Neural cell (in vitro differentiated cells): ENCODE measurements around the gene QKI. TPM values are rescaled to one million over a fixed set of nuclear protein-coding genes. Genes with fewer than 3 reads are reported as not detected.

ENCODE experiments used
- H2AFZ ChIP-seq: fragments of 200-600, 300-800 bp; sonication (generic), shearing (Covaris generic); 2 replicates; pipeline ENCODE4 v1.6.0; 2014; ENCODE audit warnings: low read depth, mild to moderate bottlenecking, antibody characterized with exemption, low read length, moderate library complexity
- H3F3A ChIP-seq: fragments of 200-600 bp; shearing (Covaris generic); 2 replicates; pipeline ENCODE4 v1.6.1; 2016; ENCODE audit warnings: mild to moderate bottlenecking, moderate library complexity, mixed read lengths, antibody characterized with exemption, low read length; ENCODE audit not compliant: insufficient read depth, poor library complexity, severe bottlenecking
- H3K27ac ChIP-seq: fragments of 200-600, 300-800 bp; sonication (generic), shearing (Covaris generic); 2 replicates; pipeline ENCODE4 v1.5.1; 2014; ENCODE audit warnings: mild to moderate bottlenecking, low read length, moderate library complexity
- H3K27me3 ChIP-seq: fragments of 300-800, 200-600 bp; sonication (generic), shearing (Covaris generic); 2 replicates; pipeline ENCODE4 v1.6.0; 2014; ENCODE audit warnings: mild to moderate bottlenecking, low read depth, low read length, moderate library complexity; ENCODE audit not compliant: insufficient read depth
- H3K36me3 ChIP-seq: fragments of 300-800, 200-600 bp; sonication (generic), shearing (Covaris generic); 2 replicates; pipeline ENCODE4 v1.5.1; 2014; ENCODE audit warnings: mild to moderate bottlenecking, antibody characterized with exemption, low read length, moderate library complexity; ENCODE audit not compliant: insufficient read depth
- H3K4me2 ChIP-seq: fragments of 300-800, 200-600 bp; sonication (generic), shearing (Covaris generic); 2 replicates; pipeline ENCODE4 v1.6.0; 2014; ENCODE audit warnings: mild to moderate bottlenecking, low read length
- H3K4me3 ChIP-seq: fragments of 300-800, 200-600 bp; sonication (generic), shearing (Covaris generic); 2 replicates; pipeline ENCODE4 v1.5.1; 2014; ENCODE audit warnings: mild to moderate bottlenecking, low read length, moderate library complexity
- H3K79me2 ChIP-seq: fragments of 200-600 bp; shearing (Covaris generic); replicated peaks from 2 replicates; pipeline ENCODE4 v1.6.0; 2014; ENCODE audit warnings: mild to moderate bottlenecking, low read length, moderate library complexity; ENCODE audit not compliant: insufficient read depth
- H3K9ac ChIP-seq: fragments of 300-800, 200-600 bp; sonication (generic), shearing (Covaris generic); 2 replicates; pipeline ENCODE4 v1.6.1; 2016; ENCODE audit warnings: mild to moderate bottlenecking, low read length, mixed read lengths
- H3K9me2 ChIP-seq: fragments of 200-600 bp; shearing (Covaris generic); 2 replicates; pipeline ENCODE4 v1.6.1; 2016; ENCODE audit warnings: mild to moderate bottlenecking, low read length, mixed read lengths; ENCODE audit not compliant: insufficient read depth
- H3K9me3 ChIP-seq: fragments of 200-600, 300-800 bp; sonication (generic), shearing (Covaris generic); 2 replicates; pipeline ENCODE4 v1.6.1; 2016; ENCODE audit warnings: mild to moderate bottlenecking, mixed run types, low read length, moderate library complexity, mixed read lengths
- H4K20me1 ChIP-seq: fragments of 200-600 bp; shearing (Covaris generic); 2 replicates; pipeline ENCODE4 v1.6.1; 2016; ENCODE audit warnings: mild to moderate bottlenecking, mixed run types; ENCODE audit not compliant: insufficient read depth
- EP300 ChIP-seq: fragments of 450-650 bp; conservative IDR thresholded peaks from 2 replicates; pipeline ENCODE4 v1.6.1; 2014; ENCODE audit warnings: antibody characterized with exemption, mild to moderate bottlenecking, moderate library complexity; ENCODE audit not compliant: poor library complexity, severe bottlenecking
- EZH2 ChIP-seq: fragments of 200-600, 300-800 bp; shearing (Covaris generic), sonication (generic); IDR thresholded peaks from 2 replicates; pipeline ENCODE4 v1.6.1; 2014; ENCODE audit warnings: antibody characterized with exemption, low read length, borderline replicate concordance, mild to moderate bottlenecking; ENCODE audit not compliant: insufficient read depth, poor library complexity, severe bottlenecking
- MXI1 ChIP-seq: fragments of 450-650 bp; conservative IDR thresholded peaks from 2 replicates; pipeline ENCODE4 v1.6.1; 2014; ENCODE audit warnings: antibody characterized with exemption, mild to moderate bottlenecking; ENCODE audit not compliant: poor library complexity, severe bottlenecking
- POLR2AphosphoS5 ChIP-seq: IDR thresholded peaks from 2 replicates; pipeline ENCODE4 v1.6.1; 2012
- RAD21 ChIP-seq: fragments of 450-650 bp; conservative IDR thresholded peaks from 2 replicates; pipeline ENCODE4 v1.6.1; 2014; ENCODE audit warnings: antibody characterized with exemption, mild to moderate bottlenecking, moderate library complexity
- SMC3 ChIP-seq: fragments of 450-650 bp; conservative IDR thresholded peaks from 2 replicates; pipeline ENCODE4 v1.6.1; 2014; ENCODE audit warnings: antibody characterized with exemption, mild to moderate bottlenecking, moderate library complexity; ENCODE audit not compliant: poor library complexity
- TAF1 ChIP-seq: IDR thresholded peaks from 2 replicates; pipeline ENCODE4 v1.6.1; 2012; ENCODE audit warnings: low read depth
- polyA plus RNA-seq: library from polyadenylated mRNA; depleted of rRNA; stranded (reverse); fragments of >200 nt; gene quantifications from 2 replicates; pipeline ENCODE4 v1.2.3, GENCODE V29; 2014
- TF ChIP-seq, protein P1 (sequence below): IDR thresholded peaks from 2 replicates; pipeline ENCODE4 v1.6.1; 2012; ENCODE audit warnings: borderline replicate concordance
- TF ChIP-seq, protein P2 (sequence below): fragments of 450-650 bp; IDR thresholded peaks from 2 replicates; pipeline ENCODE4 v1.5.1; 2014; ENCODE audit warnings: antibody characterized with exemption, mild to moderate bottlenecking, moderate library complexity; ENCODE audit not compliant: poor library complexity, severe bottlenecking

Gene QKI
- polyA plus RNA-seq, 1 donor from 2014 or later = 39.0 TPM

DNA sequence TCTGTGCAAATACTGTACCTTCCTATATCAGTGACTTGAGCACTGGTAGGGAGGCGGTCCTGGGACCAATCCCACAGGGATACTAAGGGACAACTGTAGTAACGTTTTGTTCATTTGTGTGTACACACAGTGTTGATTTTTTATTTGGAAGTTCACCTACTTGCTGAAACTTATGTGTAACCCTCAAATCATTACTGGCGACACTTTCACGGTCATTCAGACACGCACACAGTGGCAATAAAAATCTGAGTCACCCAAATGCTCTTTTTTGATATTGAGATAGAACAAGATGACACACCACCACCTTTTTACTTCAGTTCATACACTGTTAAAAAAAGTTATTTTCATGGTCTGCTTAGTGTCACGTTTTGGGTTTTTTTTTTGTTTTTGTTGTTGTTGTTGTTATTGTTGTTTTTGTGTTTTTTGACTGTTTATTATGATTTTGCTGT lies 79.8 kb downstream of the QKI start:
- Histone ChIP-seq H3K36me3 (no peaks in the 10 kb centered on the region), H3K9me3 (no peaks in the 10 kb centered on the region), H3F3A (no peaks in the 10 kb centered on the region), H3K27ac (no peak overlapping the region), H3K9me2 (no peaks in the 10 kb centered on the region), H3K4me2 (no peak overlapping the region), H4K20me1 (no peaks in the 10 kb centered on the region), H3K4me3 (no peak overlapping the region), H3K79me2 (peaks cover 100% of the 10 kb centered on the region), H3K9ac (no peak overlapping the region), H2AFZ (no peak overlapping the region), H3K27me3 (no peaks in the 10 kb centered on the region)
- TF ChIP-seq SMC3 = no peak
- TF ChIP-seq RAD21 = no peak
- TF ChIP-seq, protein P1, sequence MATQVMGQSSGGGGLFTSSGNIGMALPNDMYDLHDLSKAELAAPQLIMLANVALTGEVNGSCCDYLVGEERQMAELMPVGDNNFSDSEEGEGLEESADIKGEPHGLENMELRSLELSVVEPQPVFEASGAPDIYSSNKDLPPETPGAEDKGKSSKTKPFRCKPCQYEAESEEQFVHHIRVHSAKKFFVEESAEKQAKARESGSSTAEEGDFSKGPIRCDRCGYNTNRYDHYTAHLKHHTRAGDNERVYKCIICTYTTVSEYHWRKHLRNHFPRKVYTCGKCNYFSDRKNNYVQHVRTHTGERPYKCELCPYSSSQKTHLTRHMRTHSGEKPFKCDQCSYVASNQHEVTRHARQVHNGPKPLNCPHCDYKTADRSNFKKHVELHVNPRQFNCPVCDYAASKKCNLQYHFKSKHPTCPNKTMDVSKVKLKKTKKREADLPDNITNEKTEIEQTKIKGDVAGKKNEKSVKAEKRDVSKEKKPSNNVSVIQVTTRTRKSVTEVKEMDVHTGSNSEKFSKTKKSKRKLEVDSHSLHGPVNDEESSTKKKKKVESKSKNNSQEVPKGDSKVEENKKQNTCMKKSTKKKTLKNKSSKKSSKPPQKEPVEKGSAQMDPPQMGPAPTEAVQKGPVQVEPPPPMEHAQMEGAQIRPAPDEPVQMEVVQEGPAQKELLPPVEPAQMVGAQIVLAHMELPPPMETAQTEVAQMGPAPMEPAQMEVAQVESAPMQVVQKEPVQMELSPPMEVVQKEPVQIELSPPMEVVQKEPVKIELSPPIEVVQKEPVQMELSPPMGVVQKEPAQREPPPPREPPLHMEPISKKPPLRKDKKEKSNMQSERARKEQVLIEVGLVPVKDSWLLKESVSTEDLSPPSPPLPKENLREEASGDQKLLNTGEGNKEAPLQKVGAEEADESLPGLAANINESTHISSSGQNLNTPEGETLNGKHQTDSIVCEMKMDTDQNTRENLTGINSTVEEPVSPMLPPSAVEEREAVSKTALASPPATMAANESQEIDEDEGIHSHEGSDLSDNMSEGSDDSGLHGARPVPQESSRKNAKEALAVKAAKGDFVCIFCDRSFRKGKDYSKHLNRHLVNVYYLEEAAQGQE = no peak
- no peak for TF ChIP-seq EP300
- no peak for TF ChIP-seq TAF1
- TF ChIP-seq POLR2AphosphoS5 = no peak
- TF ChIP-seq MXI1 = no peak
- TF ChIP-seq, protein P2, sequence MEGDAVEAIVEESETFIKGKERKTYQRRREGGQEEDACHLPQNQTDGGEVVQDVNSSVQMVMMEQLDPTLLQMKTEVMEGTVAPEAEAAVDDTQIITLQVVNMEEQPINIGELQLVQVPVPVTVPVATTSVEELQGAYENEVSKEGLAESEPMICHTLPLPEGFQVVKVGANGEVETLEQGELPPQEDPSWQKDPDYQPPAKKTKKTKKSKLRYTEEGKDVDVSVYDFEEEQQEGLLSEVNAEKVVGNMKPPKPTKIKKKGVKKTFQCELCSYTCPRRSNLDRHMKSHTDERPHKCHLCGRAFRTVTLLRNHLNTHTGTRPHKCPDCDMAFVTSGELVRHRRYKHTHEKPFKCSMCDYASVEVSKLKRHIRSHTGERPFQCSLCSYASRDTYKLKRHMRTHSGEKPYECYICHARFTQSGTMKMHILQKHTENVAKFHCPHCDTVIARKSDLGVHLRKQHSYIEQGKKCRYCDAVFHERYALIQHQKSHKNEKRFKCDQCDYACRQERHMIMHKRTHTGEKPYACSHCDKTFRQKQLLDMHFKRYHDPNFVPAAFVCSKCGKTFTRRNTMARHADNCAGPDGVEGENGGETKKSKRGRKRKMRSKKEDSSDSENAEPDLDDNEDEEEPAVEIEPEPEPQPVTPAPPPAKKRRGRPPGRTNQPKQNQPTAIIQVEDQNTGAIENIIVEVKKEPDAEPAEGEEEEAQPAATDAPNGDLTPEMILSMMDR = no peak
- no peak for TF ChIP-seq EZH2

DNA sequence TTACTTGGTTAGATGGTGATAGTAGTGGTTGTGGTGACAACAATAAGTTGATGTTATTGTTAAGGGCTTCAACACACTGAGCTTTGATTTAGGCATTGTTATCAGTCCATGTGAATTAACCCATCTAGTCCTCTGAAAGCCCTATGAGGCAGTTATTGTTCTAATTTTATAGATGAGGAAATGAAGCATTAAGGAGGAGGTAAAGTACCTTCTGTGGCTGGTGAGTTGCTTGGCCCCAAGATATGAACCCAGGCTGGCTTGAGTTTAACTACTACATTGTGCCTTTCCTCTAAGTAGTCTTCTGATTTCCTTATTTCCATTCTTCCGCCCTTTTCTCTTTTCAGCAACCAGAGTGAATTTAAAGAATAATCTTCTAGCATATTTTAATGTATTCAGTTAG lies 81.7 kb downstream of the QKI start:
- Histone ChIP-seq H3K27me3 (no peaks in the 10 kb centered on the region), H3K9me3 (no peaks in the 10 kb centered on the region), H2AFZ (no peak overlapping the region), H3K27ac (no peak overlapping the region), H3K4me3 (no peak overlapping the region), H3K36me3 (no peaks in the 10 kb centered on the region), H4K20me1 (no peaks in the 10 kb centered on the region), H3F3A (no peaks in the 10 kb centered on the region), H3K9ac (no peak overlapping the region), H3K79me2 (peaks cover 100% of the 10 kb centered on the region), H3K9me2 (no peaks in the 10 kb centered on the region), H3K4me2 (no peak overlapping the region)
- TF ChIP-seq MXI1 (no peak), EP300 (no peak), EZH2 (no peak), SMC3 (no peak), RAD21 (no peak), TAF1 (no peak), POLR2AphosphoS5 (no peak)
- TF ChIP-seq, protein P2 = no peak
- TF ChIP-seq, protein P1 = no peak
